ENCODE results near the gene TGFBI.

DNA sequence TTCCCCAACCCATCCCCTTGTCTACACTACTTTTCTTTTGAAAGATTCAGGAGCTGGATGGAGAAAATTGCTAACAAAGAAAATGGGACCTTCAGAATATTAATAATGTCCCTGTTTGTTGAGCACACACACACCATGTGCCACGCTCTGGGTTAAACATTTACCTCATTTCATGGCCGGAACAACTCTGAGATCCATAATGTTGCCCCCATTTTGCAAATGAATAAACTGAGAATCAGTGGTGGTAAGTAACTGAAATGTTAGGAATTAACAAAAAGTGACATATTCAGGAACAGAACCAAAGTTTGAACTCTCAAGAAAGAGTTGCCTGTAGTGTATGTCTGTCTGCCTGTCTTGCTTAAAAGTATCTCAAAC, 52.4 kb downstream of the TGFBI start:
- no peak for TF ChIP-seq POLR2A (IDR thresholded peaks at IDR 0.05)
- TF ChIP-seq, protein P1, sequence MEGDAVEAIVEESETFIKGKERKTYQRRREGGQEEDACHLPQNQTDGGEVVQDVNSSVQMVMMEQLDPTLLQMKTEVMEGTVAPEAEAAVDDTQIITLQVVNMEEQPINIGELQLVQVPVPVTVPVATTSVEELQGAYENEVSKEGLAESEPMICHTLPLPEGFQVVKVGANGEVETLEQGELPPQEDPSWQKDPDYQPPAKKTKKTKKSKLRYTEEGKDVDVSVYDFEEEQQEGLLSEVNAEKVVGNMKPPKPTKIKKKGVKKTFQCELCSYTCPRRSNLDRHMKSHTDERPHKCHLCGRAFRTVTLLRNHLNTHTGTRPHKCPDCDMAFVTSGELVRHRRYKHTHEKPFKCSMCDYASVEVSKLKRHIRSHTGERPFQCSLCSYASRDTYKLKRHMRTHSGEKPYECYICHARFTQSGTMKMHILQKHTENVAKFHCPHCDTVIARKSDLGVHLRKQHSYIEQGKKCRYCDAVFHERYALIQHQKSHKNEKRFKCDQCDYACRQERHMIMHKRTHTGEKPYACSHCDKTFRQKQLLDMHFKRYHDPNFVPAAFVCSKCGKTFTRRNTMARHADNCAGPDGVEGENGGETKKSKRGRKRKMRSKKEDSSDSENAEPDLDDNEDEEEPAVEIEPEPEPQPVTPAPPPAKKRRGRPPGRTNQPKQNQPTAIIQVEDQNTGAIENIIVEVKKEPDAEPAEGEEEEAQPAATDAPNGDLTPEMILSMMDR (IDR thresholded peaks at IDR 0.05): no peak

Data from esophagus squamous epithelium (tissue), 4 donors.